ENCODE results near the gene RUVBL2. TPM values are rescaled to one million over a fixed set of nuclear protein-coding genes. Genes with fewer than 3 reads are reported as not detected.
A peak's percentile ranks its signal among the peaks of the same experiment; 100 is the strongest.

The RUVBL2 gene
- total RNA-seq: 46.8 TPM
- long read RNA-seq, transcript RUVBL2-206 (15 exons, 2,009 nt): major isoform, 40 of 56 reads
- long read RNA-seq, partial matches to known transcripts: 11 of 56 reads
- long read RNA-seq, other reads (novel, unspliced or antisense): 4 of 56 reads

DNA sequence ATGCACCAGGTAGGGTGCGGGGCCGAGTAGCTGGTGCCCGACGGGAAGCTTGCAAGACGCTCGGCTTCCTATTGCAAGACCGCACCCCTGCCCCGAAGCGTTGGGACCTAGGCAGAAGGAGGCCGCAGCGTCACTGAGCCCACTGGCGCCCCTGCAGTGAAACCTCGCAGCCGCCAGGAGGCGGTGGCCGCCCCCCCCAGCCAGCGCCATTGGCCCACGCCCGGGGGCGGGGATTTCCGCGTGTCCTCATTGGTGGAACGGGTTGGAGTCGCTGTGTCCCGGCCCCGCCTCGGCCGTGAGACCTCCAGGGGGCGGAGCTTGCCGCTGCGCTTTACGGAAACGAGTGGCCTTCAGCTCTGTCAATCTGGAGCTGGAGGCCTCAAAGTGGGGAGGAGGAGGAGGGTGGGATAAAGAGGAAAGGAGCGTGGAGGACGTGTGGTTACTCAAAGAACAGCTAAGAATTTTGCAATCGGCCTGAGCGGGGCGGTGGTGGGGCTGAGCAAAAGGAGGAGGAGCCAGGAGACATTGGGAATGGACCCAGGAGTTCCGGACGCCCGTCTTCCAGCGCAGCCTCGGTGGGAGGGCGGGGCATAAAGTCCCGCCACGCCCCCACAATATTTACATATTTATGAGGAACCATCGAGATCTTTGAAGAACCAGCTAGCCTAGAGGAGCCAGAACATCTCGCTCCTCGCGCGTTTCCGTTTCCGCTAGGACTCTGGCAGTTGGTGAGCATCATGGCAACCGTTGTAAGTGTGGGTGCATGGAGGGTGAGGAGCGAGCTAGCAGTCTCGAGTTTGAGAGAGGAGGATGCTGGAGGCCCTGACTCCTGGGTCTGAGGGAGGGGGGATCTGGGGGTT lies at the start of gene RUVBL2, which contains the start of gene GYS1:
Gene RUVBL2, plus strand, starts transcription at position 713 of the 860 bp plus-strand sequence. Its CDS starts 25 bp downstream, at position 738.
Gene GYS1, minus strand, starts transcription at position 135 of the 860 bp plus-strand sequence. CDS start 197 bp downstream, outside the sequence.
- intact Hi-C loops (cut with DNase I): loop anchor here (2.0 kb wide), 1 partner anchor 29 kb away; the partner anchor contains the start of gene FTL
- DNase-seq (ENCODE audit: missing footprints): peak; percentile 100
- peak; percentile 94 for ATAC-seq

DNA sequence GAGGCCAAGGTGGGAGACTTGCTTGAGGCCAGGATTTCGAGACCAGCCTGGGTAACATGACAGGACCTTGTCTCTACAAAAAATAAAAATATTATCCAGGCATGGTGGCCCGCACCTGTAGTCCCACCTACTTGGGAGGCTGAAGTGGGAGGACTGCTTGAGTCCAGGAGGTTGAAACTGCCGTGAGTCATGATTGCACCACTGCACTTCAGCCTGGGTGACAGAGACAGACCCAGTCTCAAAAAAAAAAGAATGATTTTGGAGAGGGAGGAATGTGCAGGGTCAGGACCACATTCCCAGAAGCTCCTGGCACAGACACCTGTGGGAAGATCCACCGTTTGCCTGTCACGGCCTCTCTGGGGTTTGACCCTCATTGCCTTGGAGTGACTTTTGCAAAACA lies 48.3 kb upstream of the RUVBL2 start:
- ATAC-seq: no peak
- intact Hi-C loops (cut with DNase I): no loop called here
- no peak for DNase-seq (ENCODE audit: missing footprints)

DNA sequence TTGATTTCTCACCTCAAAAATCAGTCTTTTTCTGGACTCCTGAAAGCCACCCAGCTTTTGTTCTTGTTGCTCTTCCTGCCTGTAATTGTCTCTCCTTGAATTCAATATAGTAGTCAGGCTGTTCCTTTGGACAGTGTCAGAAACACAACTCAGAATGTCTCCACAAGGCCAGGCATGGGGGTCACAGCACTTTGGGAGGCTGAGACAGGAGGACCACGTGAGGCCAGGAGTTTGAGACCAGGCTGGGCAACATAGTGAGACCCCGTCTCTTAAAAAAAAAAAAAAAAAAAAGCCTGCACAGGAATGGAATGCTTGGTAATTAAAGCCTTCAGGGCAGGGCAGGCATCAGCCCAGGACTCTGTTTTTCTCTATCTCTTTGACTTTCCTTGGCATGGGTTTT lies 47.9 kb upstream of the RUVBL2 start:
- intact Hi-C loops (cut with DNase I): no loop called here
- ATAC-seq: no peak

DNA sequence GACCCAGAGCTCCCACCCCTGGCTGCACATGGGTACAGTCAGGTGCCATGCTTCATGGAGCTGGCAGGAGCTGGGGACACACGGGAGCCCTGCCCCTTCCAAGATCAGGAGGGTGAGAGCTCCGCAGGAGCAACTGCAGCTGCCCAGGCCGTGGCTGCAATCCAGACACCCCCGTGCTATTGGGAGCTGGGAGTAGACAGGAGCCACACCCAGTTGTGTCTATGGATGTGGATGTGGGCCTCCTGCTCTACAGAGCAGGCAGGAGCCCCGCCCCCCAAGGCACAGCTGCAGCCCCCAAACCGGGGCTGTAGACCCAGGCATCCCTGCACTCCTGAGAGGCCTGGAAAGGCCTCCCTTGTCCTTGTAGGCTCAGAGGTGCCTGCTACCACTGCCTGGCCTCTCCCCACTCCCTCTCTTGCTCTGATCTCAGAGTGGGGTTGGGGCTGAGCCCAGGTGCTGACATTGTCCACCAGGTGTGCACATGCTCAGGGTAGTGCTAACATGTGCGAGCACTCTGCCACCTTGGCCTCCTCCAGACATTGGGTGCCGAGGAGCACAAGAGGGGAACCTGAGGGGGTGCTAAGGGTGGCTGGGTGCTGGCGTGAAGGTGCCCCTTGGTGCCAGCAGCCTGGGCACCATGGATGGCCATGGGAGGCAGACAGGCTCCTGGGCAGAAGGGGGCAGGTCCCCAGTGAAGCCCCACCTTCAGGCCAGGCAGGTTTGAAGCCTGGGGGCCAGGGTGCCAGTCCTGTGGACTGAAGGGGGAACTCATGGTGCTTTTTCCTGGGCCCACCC lies 47.0 kb upstream of the RUVBL2 start:
- intact Hi-C loops (cut with DNase I): no loop called here
- ATAC-seq: peak; percentile 27
- DNase-seq (ENCODE audit: missing footprints): no peak

More for the DNA sequence above, 47.9 kb upstream of the RUVBL2 start:
- no peak for DNase-seq (ENCODE audit: missing footprints)

DNA sequence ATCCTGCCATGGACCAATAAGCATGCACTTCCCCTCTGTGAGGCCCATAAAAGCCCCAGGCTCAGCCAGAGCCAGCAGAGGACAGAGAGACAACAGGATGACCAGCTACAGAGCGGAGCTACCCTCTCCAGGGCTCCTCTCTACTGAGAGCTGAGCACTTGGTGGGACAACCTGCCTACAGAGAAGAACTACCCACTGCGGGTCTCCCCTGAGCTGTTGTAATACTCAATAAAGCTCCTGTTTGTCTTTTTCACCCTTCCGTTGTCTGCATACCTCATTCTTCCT lies 46.5 kb upstream of the RUVBL2 start:
- ATAC-seq: no peak
- no peak for DNase-seq (ENCODE audit: missing footprints)
- intact Hi-C loops (cut with DNase I): no loop called here

DNA sequence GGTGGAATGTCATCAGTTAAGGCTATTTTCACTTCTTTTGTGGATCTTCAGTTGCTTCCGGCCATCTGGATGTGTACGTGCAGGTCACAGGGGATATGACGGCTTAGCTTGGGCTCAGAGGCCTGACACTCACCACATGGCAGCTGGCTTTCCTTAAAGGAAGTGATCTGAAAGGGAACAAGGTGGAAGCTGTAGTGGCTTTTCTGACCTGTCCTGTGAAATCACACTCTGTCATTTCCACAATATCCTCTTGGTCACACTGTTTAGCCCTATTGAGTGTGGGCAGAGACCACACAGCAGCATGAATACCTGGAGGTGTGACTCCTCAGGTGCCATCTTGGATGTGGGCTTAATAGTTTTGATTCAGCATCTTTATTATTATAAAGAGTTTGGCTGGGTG lies 43.5 kb upstream of the RUVBL2 start:
- DNase-seq (ENCODE audit: missing footprints) (no peak), ATAC-seq (no peak)
- intact Hi-C loops (cut with DNase I): loop anchor here (5.0 kb wide), 1 partner anchor 48 kb away; the partner anchor contains the start of gene NUCB1

DNA sequence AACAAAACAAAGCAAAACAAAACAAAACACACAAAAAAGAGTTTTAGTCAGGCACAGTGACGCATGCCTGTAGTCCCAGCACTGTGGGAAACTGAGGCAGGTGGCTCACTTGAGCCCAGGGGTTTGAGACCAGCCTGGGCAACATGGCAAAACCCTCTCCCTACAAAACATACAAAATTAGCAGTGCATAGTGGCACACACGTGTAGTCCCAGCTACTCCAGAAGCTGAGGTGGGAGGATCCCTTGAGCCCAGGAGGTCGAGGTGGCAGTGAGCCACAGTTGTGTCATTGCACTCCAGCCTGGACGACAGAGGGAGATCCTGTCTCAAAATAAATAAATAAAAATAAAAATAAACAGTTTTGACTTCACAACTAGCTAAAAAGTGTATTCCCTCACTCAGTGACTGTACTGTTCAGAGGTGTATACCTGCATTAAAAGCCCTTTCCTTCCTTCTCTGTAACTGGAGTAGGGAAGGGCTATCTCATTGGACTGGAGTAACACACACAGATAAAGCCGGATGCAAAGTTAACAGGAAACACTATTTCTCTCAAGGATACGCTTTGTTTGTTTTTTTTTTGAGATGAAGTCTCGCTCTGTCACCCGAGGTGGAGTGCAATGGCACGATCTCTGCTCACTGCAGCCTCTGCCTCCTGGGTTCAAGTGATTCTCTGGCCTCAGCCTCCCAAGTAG lies 42.7 kb upstream of the RUVBL2 start:
- intact Hi-C loops (cut with DNase I): loop anchor here (5.0 kb wide), 1 partner anchor 49 kb away; the partner anchor contains the start of gene NUCB1
- DNase-seq (ENCODE audit: missing footprints) (no peak), ATAC-seq (no peak)

DNA sequence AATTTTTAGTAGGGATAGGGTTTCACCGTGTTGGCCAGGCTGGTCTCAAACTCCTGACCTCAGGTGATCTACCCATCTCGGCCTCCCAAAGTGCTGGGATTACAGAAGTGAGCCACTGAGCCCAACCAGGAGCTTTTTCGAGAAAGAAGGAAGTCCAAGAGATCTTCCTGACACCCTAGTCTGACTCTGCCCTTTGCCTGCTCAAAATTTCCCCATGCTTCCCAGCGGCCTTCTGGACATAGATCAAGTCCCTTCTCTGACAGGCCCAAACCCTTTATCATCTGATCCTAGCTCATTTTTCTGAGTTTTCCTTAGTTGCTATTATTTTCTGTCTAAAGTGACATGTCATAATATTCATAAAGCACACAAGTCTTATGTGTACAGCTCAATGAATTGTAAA lies 40.5 kb upstream of the RUVBL2 start:
- intact Hi-C loops (cut with DNase I): loop anchor here (5.0 kb wide), 1 partner anchor 51 kb away; the partner anchor contains the start of gene NUCB1
- ATAC-seq: no peak
- DNase-seq (ENCODE audit: missing footprints): no peak

DNA sequence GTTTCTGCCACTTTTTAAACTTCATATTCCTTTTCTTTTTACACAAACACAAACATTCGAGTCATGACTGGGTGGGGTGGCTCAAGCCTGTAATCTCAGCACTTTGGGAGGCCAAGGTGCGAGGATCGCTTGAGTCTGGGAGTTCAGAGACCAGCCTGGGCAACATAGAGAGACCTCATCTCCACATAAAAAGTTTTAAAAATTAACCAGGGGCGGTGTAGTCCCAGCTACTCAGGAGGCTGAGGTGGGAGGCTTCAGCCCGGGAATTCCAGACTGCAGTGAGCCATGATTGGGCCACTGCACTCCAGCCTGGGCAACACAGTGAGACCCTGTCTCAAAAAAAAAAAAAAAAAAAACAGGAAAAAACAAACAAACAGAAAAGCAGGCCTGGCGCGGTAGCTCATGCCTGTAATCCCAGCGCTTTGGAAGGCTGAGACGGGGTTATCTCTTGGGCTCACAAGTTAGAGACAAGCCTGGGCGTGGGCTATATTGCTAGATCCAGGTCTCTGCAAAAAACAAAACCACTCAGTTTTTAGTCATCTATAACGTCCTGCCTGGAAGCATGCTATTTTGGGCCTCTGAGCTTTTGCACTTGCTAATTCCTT lies 39.6 kb upstream of the RUVBL2 start:
- DNase-seq (ENCODE audit: missing footprints): no peak
- intact Hi-C loops (cut with DNase I): loop anchor here (5.0 kb wide), 1 partner anchor 52 kb away; the partner anchor contains the start of gene NUCB1
- ATAC-seq: no peak

DNA sequence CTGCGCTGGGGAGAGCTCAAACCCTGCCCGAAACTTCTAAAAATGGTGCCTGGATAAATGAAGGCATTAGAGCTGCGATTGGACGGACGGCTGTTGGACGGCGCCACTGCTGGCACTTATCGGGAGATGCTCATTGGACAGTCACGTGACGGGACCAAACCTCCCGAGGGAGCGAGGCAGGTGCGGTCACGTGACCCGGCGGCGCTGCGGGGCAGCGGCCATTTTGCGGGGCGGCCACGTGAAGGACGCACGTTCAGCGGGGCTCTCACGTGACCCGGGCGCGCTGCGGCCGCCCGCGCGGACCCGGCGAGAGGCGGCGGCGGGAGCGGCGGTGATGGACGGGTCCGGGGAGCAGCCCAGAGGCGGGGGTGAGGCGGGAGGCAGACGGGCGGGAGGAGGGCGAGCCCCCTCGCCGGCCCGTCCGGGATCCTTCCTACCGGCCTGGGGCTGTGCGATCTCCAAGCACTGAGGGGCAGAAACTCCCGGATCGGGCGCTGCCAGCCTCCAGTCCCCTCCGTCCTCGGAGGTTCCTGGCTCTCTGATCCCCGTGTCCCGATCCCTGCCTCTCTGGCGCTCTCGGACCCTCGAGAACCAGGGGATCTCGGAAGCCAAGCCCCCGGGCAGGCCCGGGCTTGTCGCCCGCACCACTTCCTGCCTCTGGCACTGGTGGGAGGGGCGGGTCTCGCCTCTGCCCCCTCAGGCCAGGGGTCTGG lies 38.9 kb upstream of the RUVBL2 start, which contains the start of gene BAX:
Gene BAX, plus strand, starts transcription at position 281 of the 713 bp plus-strand sequence. Its CDS starts 54 bp downstream, at position 335.
- intact Hi-C loops (cut with DNase I): loop anchor here (5.0 kb wide), 1 partner anchor 52 kb away; the partner anchor contains the start of gene NUCB1
- DNase-seq (ENCODE audit: missing footprints) (peak; percentile 98), ATAC-seq (peak; percentile 94)

DNA sequence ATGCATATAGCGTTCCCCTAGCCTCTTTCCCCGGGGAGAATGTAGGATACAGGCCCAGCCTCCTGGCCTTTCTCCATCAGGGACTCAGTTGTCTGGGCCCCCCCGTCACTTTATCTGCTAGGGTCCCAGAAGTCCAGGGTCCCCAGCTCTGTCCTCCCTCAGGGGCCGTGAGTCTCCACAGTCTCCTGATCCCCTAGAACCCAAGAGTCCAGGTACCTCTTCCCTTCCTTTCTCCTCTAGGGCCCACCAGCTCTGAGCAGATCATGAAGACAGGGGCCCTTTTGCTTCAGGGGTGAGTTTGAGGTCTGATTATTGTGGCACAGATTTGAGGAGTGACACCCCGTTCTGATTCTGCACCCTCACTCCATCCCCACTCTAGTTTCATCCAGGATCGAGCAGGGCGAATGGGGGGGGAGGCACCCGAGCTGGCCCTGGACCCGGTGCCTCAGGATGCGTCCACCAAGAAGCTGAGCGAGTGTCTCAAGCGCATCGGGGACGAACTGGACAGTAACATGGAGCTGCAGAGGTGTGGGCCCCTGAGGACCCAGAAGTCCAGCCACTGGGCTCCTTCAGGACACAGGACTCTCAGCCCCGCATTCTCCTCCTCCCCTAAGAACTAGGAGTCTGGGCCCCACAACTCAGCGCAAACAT lies 38.3 kb upstream of the RUVBL2 start:
- intact Hi-C loops (cut with DNase I): no loop called here
- ATAC-seq (no peak), DNase-seq (ENCODE audit: missing footprints) (no peak)

DNA sequence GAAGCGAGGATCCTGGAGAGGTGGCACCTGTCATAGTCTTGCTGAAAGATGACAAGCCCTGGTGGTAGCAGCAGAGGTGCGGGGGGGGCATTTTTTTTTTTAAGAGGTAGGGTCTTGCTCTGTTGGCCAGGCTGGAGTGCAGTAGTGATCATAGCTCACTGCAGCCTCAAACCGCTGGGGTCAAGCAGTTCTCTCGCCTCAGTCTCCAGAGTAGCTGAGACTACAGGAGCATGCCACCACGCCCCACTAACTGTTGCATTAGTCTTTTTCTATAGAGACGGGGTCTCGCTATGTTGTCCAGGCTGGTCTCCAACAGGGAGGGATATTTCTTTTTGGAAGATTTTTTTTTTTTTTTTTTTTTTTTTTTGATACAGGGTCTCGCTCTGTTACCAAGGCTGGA lies 35.7 kb upstream of the RUVBL2 start:
- intact Hi-C loops (cut with DNase I): no loop called here
- no peak for DNase-seq (ENCODE audit: missing footprints)
- no peak for ATAC-seq

DNA sequence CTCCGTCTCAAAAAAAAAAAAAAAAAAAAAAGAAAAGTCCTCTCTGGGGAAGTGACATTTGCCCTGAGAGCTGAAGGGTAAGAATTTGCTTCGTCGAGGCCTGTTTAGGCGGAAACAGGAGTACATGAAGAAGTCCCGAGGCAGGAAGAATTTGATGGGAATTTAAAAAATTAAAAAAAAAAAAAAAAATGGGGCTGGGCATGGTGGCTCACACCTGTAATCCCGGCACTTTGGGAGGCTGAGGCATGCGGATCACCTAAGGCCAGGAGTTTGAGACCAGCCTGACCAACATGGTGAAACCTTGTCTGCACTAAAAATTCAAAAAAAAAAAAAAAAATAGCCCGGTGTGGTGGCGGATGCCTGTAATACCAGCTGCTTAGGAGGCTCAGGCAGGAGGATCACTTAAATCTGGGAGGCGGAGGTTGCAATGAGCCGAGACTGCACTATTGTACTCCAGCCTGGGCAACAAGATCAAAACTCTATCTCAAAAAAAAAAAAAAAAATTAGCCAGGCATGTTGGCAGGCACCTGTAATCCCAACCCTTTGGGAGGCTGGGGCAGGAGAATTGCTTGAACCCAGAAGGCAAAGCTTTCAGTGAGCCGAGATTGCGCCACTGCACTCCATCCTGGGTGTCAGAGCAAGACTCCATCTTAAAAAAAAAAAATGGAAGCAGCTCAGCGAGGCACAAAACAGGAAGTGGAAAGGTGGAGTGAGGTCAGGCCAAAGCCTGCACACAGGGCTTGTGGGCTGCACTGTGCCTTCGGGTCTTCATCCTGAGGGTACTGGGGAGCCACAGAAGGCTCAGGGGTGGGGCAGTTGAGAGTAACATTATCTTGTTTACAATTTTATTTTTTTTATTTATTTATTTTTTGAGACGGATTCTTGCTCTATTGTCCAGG lies 34.1 kb upstream of the RUVBL2 start:
- DNase-seq (ENCODE audit: missing footprints): no peak
- intact Hi-C loops (cut with DNase I): no loop called here
- no peak for ATAC-seq

DNA sequence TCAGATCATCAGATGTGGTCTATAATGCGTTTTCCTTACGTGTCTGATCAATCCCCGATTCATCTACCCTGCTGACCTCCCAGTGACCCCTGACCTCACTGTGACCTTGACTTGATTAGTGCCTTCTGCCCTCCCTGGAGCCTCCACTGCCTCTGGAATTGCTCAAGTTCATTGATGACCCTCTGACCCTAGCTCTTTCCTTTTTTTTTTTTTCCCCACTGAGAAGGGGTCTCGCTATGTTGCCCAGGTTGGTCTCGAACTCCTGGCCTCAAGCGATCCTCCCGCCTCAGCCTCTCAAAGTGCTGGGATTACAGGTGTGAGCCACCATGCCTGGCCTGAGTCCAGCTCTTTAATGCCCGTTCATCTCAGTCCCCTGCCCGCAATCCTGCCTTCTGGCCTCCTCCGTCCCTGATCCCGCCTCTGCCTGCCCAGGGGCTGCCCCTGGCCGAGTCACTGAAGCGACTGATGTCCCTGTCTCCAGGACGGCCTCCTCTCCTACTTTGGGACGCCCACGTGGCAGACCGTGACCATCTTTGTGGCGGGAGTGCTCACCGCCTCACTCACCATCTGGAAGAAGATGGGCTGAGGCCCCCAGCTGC lies 32.5 kb upstream of the RUVBL2 start:
- no peak for ATAC-seq
- no peak for DNase-seq (ENCODE audit: missing footprints)
- intact Hi-C loops (cut with DNase I): no loop called here

DNA sequence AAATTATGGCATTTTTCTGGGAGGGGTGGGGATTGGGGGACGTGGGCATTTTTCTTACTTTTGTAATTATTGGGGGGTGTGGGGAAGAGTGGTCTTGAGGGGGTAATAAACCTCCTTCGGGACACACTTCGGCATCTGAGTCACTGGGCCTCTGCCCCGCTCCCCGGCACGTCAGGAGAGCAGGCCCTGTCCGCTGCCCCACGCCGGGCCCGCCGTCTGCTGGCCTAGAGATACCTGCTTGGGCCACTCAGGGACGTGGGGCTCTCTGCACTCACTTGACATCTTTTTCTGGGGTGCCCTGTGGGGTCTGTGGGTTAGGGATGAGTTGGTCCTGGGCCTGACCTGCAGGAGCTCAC lies 32.0 kb upstream of the RUVBL2 start:
- no peak for ATAC-seq
- no peak for DNase-seq (ENCODE audit: missing footprints)
- intact Hi-C loops (cut with DNase I): no loop called here
